ENCODE measurements around the gene PHTF1.

PHTF1 gene

DNA sequence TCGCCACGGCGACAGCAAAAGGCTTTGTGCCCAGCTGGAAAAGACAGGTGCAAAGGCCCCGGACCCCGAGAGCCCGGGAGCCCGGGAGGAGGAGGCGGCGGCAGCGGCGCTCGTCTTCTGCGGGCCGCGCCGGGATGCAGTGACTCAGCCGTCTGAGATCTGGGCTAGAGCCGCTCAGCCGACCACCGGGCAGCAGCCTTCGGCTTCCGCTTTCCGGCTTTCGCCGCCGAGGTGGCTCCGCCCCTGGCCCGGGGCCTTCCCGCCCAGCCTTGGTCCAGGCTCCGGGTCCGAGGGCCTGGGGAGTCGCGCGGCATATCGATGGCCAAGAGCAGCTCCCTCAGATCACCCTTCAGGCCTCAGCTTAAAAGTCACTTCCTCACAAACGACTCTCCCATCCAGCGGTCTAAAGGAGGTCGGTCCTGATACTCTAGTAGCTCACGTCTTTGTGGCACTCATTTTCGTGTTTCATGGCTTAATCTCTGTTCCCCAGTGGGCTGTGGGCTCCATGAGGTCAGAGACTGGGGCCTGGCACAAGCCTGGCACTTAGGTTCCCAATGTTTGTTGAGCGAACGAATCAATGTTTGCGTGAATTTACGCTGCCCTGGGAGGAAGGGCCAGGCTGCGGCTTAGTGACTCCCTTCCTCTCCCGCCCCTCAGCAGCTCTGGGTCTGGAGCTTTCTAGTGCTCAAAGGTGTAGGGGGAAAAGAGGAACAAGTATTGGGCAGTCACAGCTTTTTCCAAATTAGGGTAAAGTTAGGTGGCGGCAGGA is at the start of gene PHTF1:
Gene PHTF1 (minus strand): TSS at position 154 of the 769 bp plus-strand sequence. CDS start 783 bp downstream, outside the sequence.
- H3K4me3 ChIP-seq (ENCODE audit: low read depth, low read length), result peak within 1 kb of the TSS; percentile 91
- peak within 1 kb of the TSS; percentile 97 for H3K27ac ChIP-seq
- no peaks in the 10 kb centered on the region; the same call in 1 of the 2 replicates for H3K36me3 ChIP-seq
- peak; percentile 83 for DNase-seq
- TF ChIP-seq, protein P1, sequence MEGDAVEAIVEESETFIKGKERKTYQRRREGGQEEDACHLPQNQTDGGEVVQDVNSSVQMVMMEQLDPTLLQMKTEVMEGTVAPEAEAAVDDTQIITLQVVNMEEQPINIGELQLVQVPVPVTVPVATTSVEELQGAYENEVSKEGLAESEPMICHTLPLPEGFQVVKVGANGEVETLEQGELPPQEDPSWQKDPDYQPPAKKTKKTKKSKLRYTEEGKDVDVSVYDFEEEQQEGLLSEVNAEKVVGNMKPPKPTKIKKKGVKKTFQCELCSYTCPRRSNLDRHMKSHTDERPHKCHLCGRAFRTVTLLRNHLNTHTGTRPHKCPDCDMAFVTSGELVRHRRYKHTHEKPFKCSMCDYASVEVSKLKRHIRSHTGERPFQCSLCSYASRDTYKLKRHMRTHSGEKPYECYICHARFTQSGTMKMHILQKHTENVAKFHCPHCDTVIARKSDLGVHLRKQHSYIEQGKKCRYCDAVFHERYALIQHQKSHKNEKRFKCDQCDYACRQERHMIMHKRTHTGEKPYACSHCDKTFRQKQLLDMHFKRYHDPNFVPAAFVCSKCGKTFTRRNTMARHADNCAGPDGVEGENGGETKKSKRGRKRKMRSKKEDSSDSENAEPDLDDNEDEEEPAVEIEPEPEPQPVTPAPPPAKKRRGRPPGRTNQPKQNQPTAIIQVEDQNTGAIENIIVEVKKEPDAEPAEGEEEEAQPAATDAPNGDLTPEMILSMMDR (IDR thresholded peaks at IDR 0.05; ENCODE audit: low read depth, low read length), result no peak
- no peaks in the 10 kb centered on the region for H3K27me3 ChIP-seq (ENCODE audit: insufficient read depth, low read depth, severe bottlenecking)
- H3K9me3 ChIP-seq (ENCODE audit: severe bottlenecking), result no peaks in the 10 kb centered on the region

GRCh38 chr1:113808450-113809195 is 49.3 kb upstream of the PHTF1 start:
- peaks cover 5% of the 10 kb centered on the region for H3K36me3 ChIP-seq
- H3K4me3 ChIP-seq (ENCODE audit: low read depth, low read length), result no peak overlapping the region
- TF ChIP-seq, protein P1 (IDR thresholded peaks at IDR 0.05; ENCODE audit: low read depth, low read length), result no peak
- H3K27me3 ChIP-seq (ENCODE audit: insufficient read depth, low read depth, severe bottlenecking), result no peaks in the 10 kb centered on the region
- no peaks in the 10 kb centered on the region for H3K9me3 ChIP-seq (ENCODE audit: severe bottlenecking)
- no peak for DNase-seq
- H3K27ac ChIP-seq, result no peak overlapping the region

DNA sequence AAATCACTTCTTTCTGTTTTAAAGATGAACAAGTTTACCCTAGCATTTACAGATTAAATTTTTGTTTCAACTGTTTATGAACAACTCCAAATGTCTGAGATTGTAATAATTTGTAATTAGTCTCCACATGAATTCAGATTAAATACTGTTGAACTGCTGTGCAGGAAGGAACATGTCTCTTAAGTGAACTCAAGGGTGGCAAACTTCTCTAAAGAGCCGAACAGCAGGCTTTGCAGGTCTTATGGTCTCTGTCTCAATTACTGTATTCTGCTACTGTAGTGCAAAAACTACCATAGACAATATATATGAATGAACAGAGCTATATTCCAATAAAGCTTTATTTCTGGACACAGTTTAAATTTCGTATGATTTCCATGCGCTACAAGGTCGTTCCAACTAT is 46.4 kb upstream of the PHTF1 start:
- H3K27ac ChIP-seq, result no peak overlapping the region
- no peak overlapping the region for H3K4me3 ChIP-seq (ENCODE audit: low read depth, low read length)
- DNase-seq, result no peak
- TF ChIP-seq, protein P1 (IDR thresholded peaks at IDR 0.05; ENCODE audit: low read depth, low read length), result no peak
- no peaks in the 10 kb centered on the region for H3K27me3 ChIP-seq (ENCODE audit: insufficient read depth, low read depth, severe bottlenecking)
- H3K36me3 ChIP-seq, result peaks cover 5% of the 10 kb centered on the region
- no peaks in the 10 kb centered on the region for H3K9me3 ChIP-seq (ENCODE audit: severe bottlenecking)

DNA sequence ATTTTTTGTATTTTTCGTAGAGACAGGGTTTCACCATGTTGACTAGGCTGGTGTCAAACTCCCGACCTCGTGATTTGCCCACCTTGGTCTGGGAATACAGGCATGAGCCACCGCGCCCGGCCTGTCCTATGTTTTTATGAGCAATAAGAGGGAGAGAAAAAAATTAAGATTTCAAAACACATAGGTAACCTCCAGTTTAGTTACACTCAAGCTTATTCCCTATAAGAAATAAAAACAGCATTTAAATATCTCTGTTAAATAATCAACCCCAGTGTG is 45.9 kb upstream of the PHTF1 start:
- no peak overlapping the region for H3K4me3 ChIP-seq (ENCODE audit: low read depth, low read length)
- TF ChIP-seq, protein P1 (IDR thresholded peaks at IDR 0.05; ENCODE audit: low read depth, low read length), result no peak
- H3K27me3 ChIP-seq (ENCODE audit: insufficient read depth, low read depth, severe bottlenecking), result no peaks in the 10 kb centered on the region
- H3K36me3 ChIP-seq, result peaks cover 5% of the 10 kb centered on the region
- H3K9me3 ChIP-seq (ENCODE audit: severe bottlenecking), result no peaks in the 10 kb centered on the region
- no peak for DNase-seq
- H3K27ac ChIP-seq, result no peak overlapping the region

GRCh38 chr1:113804421-113805255 is 45.4 kb upstream of the PHTF1 start:
- H3K9me3 ChIP-seq (ENCODE audit: severe bottlenecking), result no peaks in the 10 kb centered on the region
- no peaks in the 10 kb centered on the region for H3K27me3 ChIP-seq (ENCODE audit: insufficient read depth, low read depth, severe bottlenecking)
- H3K36me3 ChIP-seq, result peaks cover 5% of the 10 kb centered on the region
- DNase-seq, result no peak
- no peak overlapping the region for H3K4me3 ChIP-seq (ENCODE audit: low read depth, low read length)
- H3K27ac ChIP-seq, result no peak overlapping the region
- TF ChIP-seq, protein P1 (IDR thresholded peaks at IDR 0.05; ENCODE audit: low read depth, low read length), result no peak

All from WERI-Rb-1 (cell line).